HCT116 (cell line): ENCODE measurements around the gene LDB2. TPM values are rescaled to one million over a fixed set of nuclear protein-coding genes. Genes with fewer than 3 reads are reported as not detected.

Source experiments
- ATAC-seq: fragments of 200-7000 bp; cut with Tn5 transposase; 2 replicates; pipeline ENCODE4 v1.9.1; 2020; ENCODE audit warnings: mild to moderate bottlenecking, moderate library complexity
- BruUV-seq: library from RNA; stranded (reverse); fragments of 400-500 nt; replicated peaks from 2 replicates; lab custom pipeline; 2021; lab: Mats Ljungman, UMichigan
- CTCF ChIA-PET: fragments of 300-600 bp; sonication (Branson Sonifier 250); formaldehyde crosslinking; loops from one replicate; lab custom pipeline; 2021; ENCODE audit warnings: antibody characterized with exemption; lab: Charles Lee
- POLR2A ChIA-PET: fragments of 300-600, 350-600 bp; sonication (Branson Sonifier 250); formaldehyde crosslinking; loops from one replicate; lab custom pipeline; 2021; ENCODE audit warnings: antibody characterized with exemption; lab: Charles Lee
- RAD21 ChIA-PET, 2 experiments: fragments of 300-600 bp; sonication (Branson Sonifier 250); formaldehyde crosslinking; loops; one replicate each; lab custom pipeline; 2023; ENCODE audit warnings: low total read pairs in 2 of 2; ENCODE audit not compliant: uncharacterized antibody in 2 of 2, unreplicated experiment in 2 of 2, low non-redundant PET in 1 of 2; lab: Charles Lee
- DNase-seq: peaks from one replicate; pipeline ENCODE4 v3.0.0-alpha.2; 2010; ENCODE audit warnings: low read depth, low spot score
- H2AFZ ChIP-seq: fragments of 200-600 bp; shearing (Covaris generic), sonication (generic); 2 replicates; pipeline ENCODE4 v1.6.1; 2017; ENCODE audit warnings: low read depth, mixed run types, mixed read lengths, antibody characterized with exemption, low read length; ENCODE audit not compliant: poor library complexity, severe bottlenecking
- H3K27ac ChIP-seq: 2 replicates; pipeline ENCODE4 v1.5.1; 2012; ENCODE audit warnings: low read depth, low read length
- H3K27me3 ChIP-seq: fragments of 200-600 bp; sonication (generic); 2 replicates; pipeline ENCODE4 v1.6.1; 2016; ENCODE audit warnings: mixed run types, low read length, mixed read lengths; ENCODE audit not compliant: insufficient read depth
- H3K36me3 ChIP-seq, 2 experiments: fragments of 200-500 bp in 1 of 2; fragments of 200-600 bp in 1 of 2; sonication (Bioruptor generic) in 1 of 2; sonication (generic) in 1 of 2; 2 replicates each; pipeline versions ENCODE4 v1.5.1 to v1.6.1; 2014 to 2016; ENCODE audit warnings: low read length in 2 of 2, inconsistent platforms in 1 of 2, mixed read lengths in 1 of 2, mixed run types in 1 of 2; ENCODE audit not compliant: insufficient read depth in 2 of 2, control insufficient read depth in 1 of 2
- H3K4me1 ChIP-seq, 2 experiments: fragments of 200-600 bp in 1 of 2; sonication (generic) in 1 of 2; 2 replicates each; pipeline versions ENCODE4 v1.5.1 to v1.6.1; 2012 to 2017; ENCODE audit warnings: low read length in 2 of 2, inconsistent platforms in 1 of 2, mild to moderate bottlenecking in 1 of 2, mixed read lengths in 1 of 2, mixed run types in 1 of 2, moderate library complexity in 1 of 2; ENCODE audit not compliant: insufficient read depth in 2 of 2, control insufficient read depth in 1 of 2
- H3K4me2 ChIP-seq: fragments of 200-600 bp; sonication (generic); 2 replicates; pipeline ENCODE4 v1.6.1; 2017; ENCODE audit warnings: mixed run types, low read length, mixed read lengths
- H3K4me3 ChIP-seq, 2 experiments: fragments of 200-600 bp in 1 of 2; sonication (generic) in 1 of 2; replicated peaks in 1 of 2; 2 replicates each; pipeline ENCODE4 v1.5.1; 2011 to 2016; ENCODE audit warnings: low read length in 2 of 2, control low read depth in 1 of 2, low read depth in 1 of 2, mild to moderate bottlenecking in 1 of 2, mixed read lengths in 1 of 2, mixed run types in 1 of 2
- H3K79me2 ChIP-seq: fragments of 200-600 bp; sonication (generic); 2 replicates; pipeline ENCODE4 v1.6.1; 2017; ENCODE audit warnings: mild to moderate bottlenecking, mixed run types, low read length, moderate library complexity, mixed read lengths; ENCODE audit not compliant: insufficient read depth
- H3K9ac ChIP-seq: fragments of 200-600 bp; sonication (generic); 2 replicates; pipeline ENCODE4 v1.6.1; 2016; ENCODE audit warnings: low read length, mixed read lengths
- H3K9me2 ChIP-seq: fragments of 200-600 bp; sonication (generic), shearing (Covaris generic); 2 replicates; pipeline ENCODE4 v1.6.1; 2017; ENCODE audit warnings: mixed run types, mild to moderate bottlenecking, moderate library complexity; ENCODE audit not compliant: insufficient read depth
- H3K9me3 ChIP-seq, 2 experiments: fragments of 200-500 bp in 1 of 2; fragments of 200-600 bp in 1 of 2; sonication (Bioruptor generic) in 1 of 2; sonication (generic) in 1 of 2; 2 replicates each; pipeline ENCODE4 v1.6.1; 2014 to 2017; ENCODE audit warnings: low read length in 2 of 2, mixed read lengths in 2 of 2, inconsistent platforms in 1 of 2, low read depth in 1 of 2, mild to moderate bottlenecking in 1 of 2, mixed run types in 1 of 2, moderate library complexity in 1 of 2; ENCODE audit not compliant: control insufficient read depth in 1 of 2, insufficient read depth in 1 of 2
- H4K20me1 ChIP-seq: fragments of 200-600 bp; sonication (generic), shearing (Covaris generic); 2 replicates; pipeline ENCODE4 v1.6.1; 2017; ENCODE audit warnings: mixed run types, mild to moderate bottlenecking, moderate library complexity; ENCODE audit not compliant: insufficient read depth
- ATF3 ChIP-seq: IDR thresholded peaks from 2 replicates; pipeline ENCODE4 v1.6.1; 2012
- CBX3 ChIP-seq: IDR thresholded peaks from 2 replicates; pipeline ENCODE4 v1.6.1; 2012; ENCODE audit warnings: low read depth
- CEBPB ChIP-seq: IDR thresholded peaks from 2 replicates; pipeline ENCODE4 v1.6.1; 2012; ENCODE audit warnings: low read depth
- CTCF ChIP-seq, 3 experiments: fragments of 200-600 bp in 1 of 3; sonication (generic) in 1 of 3; IDR thresholded peaks in 2 of 3; conservative IDR thresholded peaks in 1 of 3; 2 replicates each; pipeline ENCODE4 v1.5.1; 2012 to 2017; ENCODE audit warnings: low read depth in 2 of 3, low read length in 2 of 3, antibody characterized with exemption in 1 of 3, borderline replicate concordance in 1 of 3, control low read depth in 1 of 3, mild to moderate bottlenecking in 1 of 3, mixed read lengths in 1 of 3, mixed run types in 1 of 3, moderate library complexity in 1 of 3; ENCODE audit not compliant: insufficient read depth in 1 of 3
- EGR1 ChIP-seq: IDR thresholded peaks from 2 replicates; pipeline ENCODE4 v1.6.1; 2012; ENCODE audit warnings: low read depth
- ELF1 ChIP-seq: IDR thresholded peaks from 2 replicates; pipeline ENCODE4 v1.6.1; 2012; ENCODE audit warnings: low read depth, borderline replicate concordance
- EZH2 ChIP-seq: fragments of 200-600 bp; sonication (generic); IDR thresholded peaks from 2 replicates; pipeline ENCODE4 v1.6.1; 2017; ENCODE audit warnings: antibody characterized with exemption, mixed run types
- EZH2phosphoT487 ChIP-seq: fragments of 200-600 bp; IDR thresholded peaks from 2 replicates; pipeline ENCODE4 v1.6.1; 2018; ENCODE audit warnings: antibody characterized with exemption, borderline replicate concordance
- JUND ChIP-seq: IDR thresholded peaks from 2 replicates; pipeline ENCODE4 v1.6.1; 2012
- MAX ChIP-seq: IDR thresholded peaks from 2 replicates; pipeline ENCODE4 v1.6.1; 2012
- POLR2A ChIP-seq: IDR thresholded peaks from 2 replicates; pipeline ENCODE4 v1.7.0; 2011; ENCODE audit warnings: borderline replicate concordance; ENCODE audit not compliant: insufficient read depth, insufficient read length; ENCODE audit errors: extremely low read depth
- RAD21 ChIP-seq: IDR thresholded peaks from 2 replicates; pipeline ENCODE4 v1.6.1; 2012; ENCODE audit warnings: low read depth, mild to moderate bottlenecking
- SIN3A ChIP-seq: IDR thresholded peaks from 2 replicates; pipeline ENCODE4 v1.6.1; 2012; ENCODE audit warnings: low read depth
- SP1 ChIP-seq: IDR thresholded peaks from 2 replicates; pipeline ENCODE4 v1.6.1; 2012; ENCODE audit warnings: low read depth
- SRF ChIP-seq: IDR thresholded peaks from 2 replicates; pipeline ENCODE4 v1.6.1; 2012; ENCODE audit warnings: low read depth
- TCF7L2 ChIP-seq: IDR thresholded peaks from 2 replicates; pipeline ENCODE4 v1.7.0; 2011; ENCODE audit warnings: borderline replicate concordance, inconsistent platforms; ENCODE audit not compliant: insufficient read depth, insufficient read length; ENCODE audit errors: extremely low read depth
- YY1 ChIP-seq: IDR thresholded peaks from 2 replicates; pipeline ENCODE4 v1.6.1; 2011; ENCODE audit warnings: low read length, low read depth, moderate library complexity, mild to moderate bottlenecking; ENCODE audit not compliant: insufficient replicate concordance; ENCODE audit errors: extremely low read depth
- ZBTB33 ChIP-seq: IDR thresholded peaks from 2 replicates; pipeline ENCODE4 v1.6.1; 2011; ENCODE audit warnings: mild to moderate bottlenecking, low read length, moderate library complexity; ENCODE audit not compliant: insufficient replicate concordance; ENCODE audit errors: extremely low read depth
- ZNF274 ChIP-seq: fragments of 200-500 bp; sonication (Bioruptor generic); IDR thresholded peaks from 2 replicates; pipeline ENCODE4 v1.6.1; 2014; ENCODE audit warnings: mild to moderate bottlenecking, low read depth, low read length, inconsistent platforms
- intact Hi-C: fragments of 100-400 bp; cut with micrococcal nuclease; formaldehyde crosslinking; loops from 2 replicates; pipeline ENCODE4 v1.10.0; 2022
- total RNA-seq: library from RNA; stranded (reverse); gene quantifications from one replicate; pipeline ENCODE4 v1.2.1, GENCODE V29; 2021; ENCODE audit not compliant: unreplicated experiment

LDB2 gene
- total RNA-seq, 1 experiment from 2014 or later, result 0.12 TPM

GRCh38 chr4:16682975-16683374, 215.5 kb downstream of the LDB2 start:
- H3K9ac ChIP-seq, result no peak overlapping the region
- no TSS peak for BruUV-seq
- ChIA-PET POLR2A (no interaction called here), RAD21 (no interaction called here), CTCF (interaction anchor here (0.6 kb wide), 1 partner anchor 642 kb away, joined by 3 read pairs; no protein-coding TSS in a partner anchor)
- no peaks in the 10 kb centered on the region for H3K79me2 ChIP-seq
- H3K27ac ChIP-seq, result no peak overlapping the region
- no peak for ATAC-seq
- TF ChIP-seq MAX (no peak), CBX3 (no peak), POLR2A (no peak), CEBPB (no peak), EGR1 (no peak), ZBTB33 (no peak), ATF3 (no peak), RAD21 (no peak), EZH2phosphoT487 (no peak), JUND (no peak), SRF (no peak), SP1 (no peak), EZH2 (no peak), TCF7L2 (no peak), SIN3A (no peak), CTCF (IDR thresholded peaks at IDR 0.05 in 2 of 3, conservative IDR thresholded peaks at IDR 0.05 in 1 of 3; ENCODE audit: borderline replicate concordance in 1 of 3, insufficient read depth in 1 of 3, low read depth in 2 of 3, low read length in 2 of 3) (no peak), ELF1 (no peak), YY1 (no peak), ZNF274 (no peak)
- H3K4me3 ChIP-seq, result no peak overlapping the region
- no peak overlapping the region for H2AFZ ChIP-seq
- H3K9me3 ChIP-seq, result no peaks in the 10 kb centered on the region
- H3K27me3 ChIP-seq, result peaks cover 15% of the 10 kb centered on the region
- H3K4me1 ChIP-seq, result no peaks in the 10 kb centered on the region
- no peak for DNase-seq
- intact Hi-C loops, result no loop called here
- no peaks in the 10 kb centered on the region for H3K36me3 ChIP-seq
- H3K9me2 ChIP-seq, result no peaks in the 10 kb centered on the region
- H3K4me2 ChIP-seq, result no peak overlapping the region
- H4K20me1 ChIP-seq, result no peaks in the 10 kb centered on the region
